HG03521 (cell line): ENCODE results near the gene CCL24.
"Not testable (repeated sequence)": the region's sequence is repeated elsewhere in the genome, so short reads cannot be mapped to it uniquely, and the experiment has no call there.

Experiments
- ATAC-seq: cut with Tn5 transposase; IDR thresholded peaks from one replicate; pipeline ENCODE4 v1.9.1; 2021; ENCODE audit warnings: mild to moderate bottlenecking, moderate library complexity; ENCODE audit not compliant: unreplicated experiment

CCL24 gene

GRCh38 chr7:75820688-75821087 lies 7.1 kb upstream of the CCL24 start:
- ATAC-seq, result no peak

GRCh38 chr7:75819711-75820110 lies 6.1 kb upstream of the CCL24 start:
- no peak for ATAC-seq

GRCh38 chr7:75818472-75818871 lies 4.9 kb upstream of the CCL24 start:
- no peak for ATAC-seq

GRCh38 chr7:75817116-75817515 lies 3.5 kb upstream of the CCL24 start:
- no peak for ATAC-seq

GRCh38 chr7:75815418-75816064 lies 1.9 kb upstream of the CCL24 start:
- no peak for ATAC-seq

- ATAC-seq, result no peak
Observed at GRCh38 chr7:75814407-75814947, 871 bp upstream of the CCL24 start.

GRCh38 chr7:75813084-75813483 lies 522 bp downstream of the CCL24 start:
- ATAC-seq, result no peak

- no peak for ATAC-seq
Observed at GRCh38 chr7:75811894-75812678, 1.5 kb downstream of the CCL24 start.

GRCh38 chr7:75809396-75809795 lies 4.2 kb downstream of the CCL24 start:
- no peak for ATAC-seq

- no peak for ATAC-seq
Observed at GRCh38 chr7:75808106-75808505, 5.5 kb downstream of the CCL24 start.

- no peak for ATAC-seq
Observed at GRCh38 chr7:75807452-75807851, 6.2 kb downstream of the CCL24 start.

- no peak for ATAC-seq
Observed at GRCh38 chr7:75806560-75807307, 6.9 kb downstream of the CCL24 start.

GRCh38 chr7:75804705-75805104 lies 8.9 kb downstream of the CCL24 start:
- no peak for ATAC-seq

- ATAC-seq, result no peak
Observed at GRCh38 chr7:75804004-75804403, 9.6 kb downstream of the CCL24 start.

GRCh38 chr7:75802552-75802821 lies 11.1 kb downstream of the CCL24 start:
- no peak for ATAC-seq

GRCh38 chr7:75798770-75799169 lies 14.8 kb downstream of the CCL24 start:
- ATAC-seq, result no peak

GRCh38 chr7:75796420-75796819 lies 17.2 kb downstream of the CCL24 start:
- no peak for ATAC-seq

GRCh38 chr7:75795831-75796285 lies 17.7 kb downstream of the CCL24 start:
- no peak for ATAC-seq

GRCh38 chr7:75793676-75794075 lies 19.9 kb downstream of the CCL24 start:
- no peak for ATAC-seq

- not testable (repeated sequence) for ATAC-seq
Observed at GRCh38 chr7:75792567-75792966, 21.0 kb downstream of the CCL24 start.

GRCh38 chr7:75789361-75789924 lies 24.2 kb downstream of the CCL24 start:
- ATAC-seq, result no peak
